K562 (cell line): ENCODE results near the gene MYEF2.

Experiments
- CBX3 ChIP-seq, 2 experiments: IDR thresholded peaks; 1 replicate in 1 of 2; 2 replicates in 1 of 2; pipeline ENCODE4 v1.6.1; 2012; ENCODE audit warnings: inconsistent platforms in 2 of 2, low read length in 2 of 2, borderline replicate concordance in 1 of 2, control low read depth in 1 of 2
- GABPA ChIP-seq: fragments of 200-800 bp; sonication (Bioruptor generic); conservative IDR thresholded peaks from 2 replicates; pipeline ENCODE4 v1.6.1; 2016; ENCODE audit warnings: low read depth, missing genetic modification characterization, missing compliant biosample characterization
- GATA2 ChIP-seq: sonication (generic); formaldehyde crosslinking; IDR thresholded peaks from 2 replicates; pipeline ENCODE4 v1.4.0; 2020; ENCODE audit warnings: mild to moderate bottlenecking, missing genetic modification reagents
- STAT5B ChIP-seq: fragments of 250-450 bp; sonication (Bioruptor Pico); IDR thresholded peaks from 2 replicates; pipeline ENCODE4 v1.8.0; 2021; ENCODE audit warnings: mild to moderate bottlenecking, inconsistent platforms
- ZKSCAN1 ChIP-seq: fragments of 150-350 bp; IDR thresholded peaks from 2 replicates; pipeline ENCODE4 v1.6.1; 2016; ENCODE audit warnings: low read depth, low read length
- ZSCAN32 ChIP-seq: fragments of 450-650 bp; formaldehyde crosslinking; IDR thresholded peaks from 2 replicates; pipeline ENCODE4 v1.4.0; 2020; ENCODE audit warnings: mild to moderate bottlenecking, moderate library complexity
- TF ChIP-seq, protein P1 (sequence below), 3 experiments: IDR thresholded peaks in 2 of 3; conservative IDR thresholded peaks in 1 of 3; 2 replicates each; pipeline ENCODE4 v1.5.1; 2011 to 2012; ENCODE audit warnings: low read length in 3 of 3, mild to moderate bottlenecking in 3 of 3, control low read depth in 2 of 3, improper control_type of control experiment in 1 of 3, inconsistent platforms in 1 of 3, low read depth in 1 of 3, mixed read lengths in 1 of 3, moderate library complexity in 1 of 3; ENCODE audit not compliant: insufficient read depth in 2 of 3
- TF ChIP-seq, protein P2 (sequence below): fragments of 250-450 bp; sonication (Bioruptor Pico); IDR thresholded peaks from 2 replicates; pipeline ENCODE4 v1.4.0; 2020; ENCODE audit warnings: mild to moderate bottlenecking, moderate library complexity
- TF ChIP-seq, protein P3 (sequence below): sonication (generic); formaldehyde crosslinking; IDR thresholded peaks from 2 replicates; pipeline ENCODE4 v1.8.1; 2023; ENCODE audit warnings: mild to moderate bottlenecking, missing genetic modification reagents
- TF ChIP-seq, protein P4 (sequence below): sonication (generic); formaldehyde crosslinking; IDR thresholded peaks from 2 replicates; pipeline ENCODE4 v1.8.1; 2022; ENCODE audit warnings: missing genetic modification reagents

DNA sequence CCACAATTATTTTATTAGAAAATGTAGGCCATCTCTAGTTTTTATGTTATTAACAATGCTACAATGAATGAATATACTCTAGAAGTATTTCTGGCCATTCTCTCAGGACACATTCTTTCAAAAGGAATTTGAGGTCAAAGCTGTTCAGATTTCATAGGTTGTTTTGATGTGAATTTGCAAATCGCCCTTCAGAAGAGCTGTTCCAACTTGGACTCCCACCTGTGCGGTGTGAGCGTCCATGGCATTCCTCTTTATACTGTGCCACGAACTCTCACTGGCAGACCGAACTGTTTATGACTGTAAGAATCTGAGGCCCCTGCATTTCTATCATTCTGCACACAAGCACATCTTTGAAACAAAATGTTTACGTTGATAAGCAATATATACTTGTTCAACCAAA lies 75.9 kb downstream of the MYEF2 start:
- no peak for TF ChIP-seq CBX3 (IDR thresholded peaks at IDR 0.05; ENCODE audit: borderline replicate concordance in 1 of 2, low read length in 2 of 2)
- TF ChIP-seq GATA2 (CRISPR knock-in tag): no peak
- TF ChIP-seq ZSCAN32 (CRISPR knock-in tag): no peak
- TF ChIP-seq, protein P1, sequence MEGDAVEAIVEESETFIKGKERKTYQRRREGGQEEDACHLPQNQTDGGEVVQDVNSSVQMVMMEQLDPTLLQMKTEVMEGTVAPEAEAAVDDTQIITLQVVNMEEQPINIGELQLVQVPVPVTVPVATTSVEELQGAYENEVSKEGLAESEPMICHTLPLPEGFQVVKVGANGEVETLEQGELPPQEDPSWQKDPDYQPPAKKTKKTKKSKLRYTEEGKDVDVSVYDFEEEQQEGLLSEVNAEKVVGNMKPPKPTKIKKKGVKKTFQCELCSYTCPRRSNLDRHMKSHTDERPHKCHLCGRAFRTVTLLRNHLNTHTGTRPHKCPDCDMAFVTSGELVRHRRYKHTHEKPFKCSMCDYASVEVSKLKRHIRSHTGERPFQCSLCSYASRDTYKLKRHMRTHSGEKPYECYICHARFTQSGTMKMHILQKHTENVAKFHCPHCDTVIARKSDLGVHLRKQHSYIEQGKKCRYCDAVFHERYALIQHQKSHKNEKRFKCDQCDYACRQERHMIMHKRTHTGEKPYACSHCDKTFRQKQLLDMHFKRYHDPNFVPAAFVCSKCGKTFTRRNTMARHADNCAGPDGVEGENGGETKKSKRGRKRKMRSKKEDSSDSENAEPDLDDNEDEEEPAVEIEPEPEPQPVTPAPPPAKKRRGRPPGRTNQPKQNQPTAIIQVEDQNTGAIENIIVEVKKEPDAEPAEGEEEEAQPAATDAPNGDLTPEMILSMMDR (IDR thresholded peaks at IDR 0.05 in 2 of 3, conservative IDR thresholded peaks at IDR 0.05 in 1 of 3; ENCODE audit: insufficient read depth in 2 of 3, low read depth in 1 of 3, low read length in 3 of 3): no peak
- TF ChIP-seq, protein P2, sequence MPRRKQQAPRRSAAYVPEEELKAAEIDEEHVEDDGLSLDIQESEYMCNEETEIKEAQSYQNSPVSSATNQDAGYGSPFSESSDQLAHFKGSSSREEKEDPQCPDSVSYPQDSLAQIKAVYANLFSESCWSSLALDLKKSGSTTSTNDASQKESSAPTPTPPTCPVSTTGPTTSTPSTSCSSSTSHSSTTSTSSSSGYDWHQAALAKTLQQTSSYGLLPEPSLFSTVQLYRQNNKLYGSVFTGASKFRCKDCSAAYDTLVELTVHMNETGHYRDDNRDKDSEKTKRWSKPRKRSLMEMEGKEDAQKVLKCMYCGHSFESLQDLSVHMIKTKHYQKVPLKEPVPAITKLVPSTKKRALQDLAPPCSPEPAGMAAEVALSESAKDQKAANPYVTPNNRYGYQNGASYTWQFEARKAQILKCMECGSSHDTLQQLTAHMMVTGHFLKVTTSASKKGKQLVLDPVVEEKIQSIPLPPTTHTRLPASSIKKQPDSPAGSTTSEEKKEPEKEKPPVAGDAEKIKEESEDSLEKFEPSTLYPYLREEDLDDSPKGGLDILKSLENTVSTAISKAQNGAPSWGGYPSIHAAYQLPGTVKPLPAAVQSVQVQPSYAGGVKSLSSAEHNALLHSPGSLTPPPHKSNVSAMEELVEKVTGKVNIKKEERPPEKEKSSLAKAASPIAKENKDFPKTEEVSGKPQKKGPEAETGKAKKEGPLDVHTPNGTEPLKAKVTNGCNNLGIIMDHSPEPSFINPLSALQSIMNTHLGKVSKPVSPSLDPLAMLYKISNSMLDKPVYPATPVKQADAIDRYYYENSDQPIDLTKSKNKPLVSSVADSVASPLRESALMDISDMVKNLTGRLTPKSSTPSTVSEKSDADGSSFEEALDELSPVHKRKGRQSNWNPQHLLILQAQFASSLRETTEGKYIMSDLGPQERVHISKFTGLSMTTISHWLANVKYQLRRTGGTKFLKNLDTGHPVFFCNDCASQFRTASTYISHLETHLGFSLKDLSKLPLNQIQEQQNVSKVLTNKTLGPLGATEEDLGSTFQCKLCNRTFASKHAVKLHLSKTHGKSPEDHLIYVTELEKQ: no peak
- TF ChIP-seq, protein P3, sequence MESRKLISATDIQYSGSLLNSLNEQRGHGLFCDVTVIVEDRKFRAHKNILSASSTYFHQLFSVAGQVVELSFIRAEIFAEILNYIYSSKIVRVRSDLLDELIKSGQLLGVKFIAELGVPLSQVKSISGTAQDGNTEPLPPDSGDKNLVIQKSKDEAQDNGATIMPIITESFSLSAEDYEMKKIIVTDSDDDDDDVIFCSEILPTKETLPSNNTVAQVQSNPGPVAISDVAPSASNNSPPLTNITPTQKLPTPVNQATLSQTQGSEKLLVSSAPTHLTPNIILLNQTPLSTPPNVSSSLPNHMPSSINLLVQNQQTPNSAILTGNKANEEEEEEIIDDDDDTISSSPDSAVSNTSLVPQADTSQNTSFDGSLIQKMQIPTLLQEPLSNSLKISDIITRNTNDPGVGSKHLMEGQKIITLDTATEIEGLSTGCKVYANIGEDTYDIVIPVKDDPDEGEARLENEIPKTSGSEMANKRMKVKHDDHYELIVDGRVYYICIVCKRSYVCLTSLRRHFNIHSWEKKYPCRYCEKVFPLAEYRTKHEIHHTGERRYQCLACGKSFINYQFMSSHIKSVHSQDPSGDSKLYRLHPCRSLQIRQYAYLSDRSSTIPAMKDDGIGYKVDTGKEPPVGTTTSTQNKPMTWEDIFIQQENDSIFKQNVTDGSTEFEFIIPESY (CRISPR knock-in tag): no peak
- TF ChIP-seq GABPA: no peak
- TF ChIP-seq, protein P4, sequence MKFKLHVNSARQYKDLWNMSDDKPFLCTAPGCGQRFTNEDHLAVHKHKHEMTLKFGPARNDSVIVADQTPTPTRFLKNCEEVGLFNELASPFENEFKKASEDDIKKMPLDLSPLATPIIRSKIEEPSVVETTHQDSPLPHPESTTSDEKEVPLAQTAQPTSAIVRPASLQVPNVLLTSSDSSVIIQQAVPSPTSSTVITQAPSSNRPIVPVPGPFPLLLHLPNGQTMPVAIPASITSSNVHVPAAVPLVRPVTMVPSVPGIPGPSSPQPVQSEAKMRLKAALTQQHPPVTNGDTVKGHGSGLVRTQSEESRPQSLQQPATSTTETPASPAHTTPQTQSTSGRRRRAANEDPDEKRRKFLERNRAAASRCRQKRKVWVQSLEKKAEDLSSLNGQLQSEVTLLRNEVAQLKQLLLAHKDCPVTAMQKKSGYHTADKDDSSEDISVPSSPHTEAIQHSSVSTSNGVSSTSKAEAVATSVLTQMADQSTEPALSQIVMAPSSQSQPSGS (CRISPR knock-in tag): no peak
- no peak for TF ChIP-seq ZKSCAN1
- no peak for TF ChIP-seq STAT5B (CRISPR knock-in tag)
